NCI-H2029 (cell line): ENCODE measurements around the gene ZNF3.
A peak's percentile ranks its signal among the peaks of the same experiment; 100 is the strongest.

ENCODE experiments used
- DNase-seq: peaks from one replicate; lab custom pipeline; 2025; lab: John Stamatoyannopoulos, UW

Gene ZNF3

DNA sequence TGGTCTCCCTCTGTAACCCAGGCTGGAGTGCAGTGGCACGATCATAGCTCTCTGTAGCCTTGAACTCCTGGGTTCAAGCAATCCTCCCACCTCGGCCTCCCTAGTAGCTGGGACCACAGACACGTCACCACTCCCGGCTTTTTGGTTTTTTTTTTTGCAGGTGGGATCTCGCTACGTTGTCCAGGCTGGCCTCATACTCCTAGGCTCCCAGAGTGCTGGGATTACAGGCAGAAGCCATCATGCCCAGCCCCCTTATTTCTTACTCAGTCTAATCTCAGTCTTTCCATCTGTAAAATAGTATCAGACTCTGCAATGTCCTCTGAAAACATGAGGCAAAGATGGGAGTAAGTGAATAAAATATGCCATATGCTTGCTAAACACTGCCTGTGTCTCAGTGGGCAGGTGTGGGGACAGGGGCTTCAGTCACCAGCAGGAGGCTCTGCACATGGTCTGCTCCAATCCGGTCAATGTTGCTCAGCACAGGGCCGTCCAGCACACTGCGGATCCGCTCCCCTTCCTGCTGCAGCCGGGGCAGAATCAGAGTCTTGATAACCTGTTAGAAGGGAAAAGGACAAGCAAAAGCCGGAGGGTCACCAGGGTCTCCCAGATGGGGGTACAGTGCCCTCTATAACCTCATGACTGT lies 28.1 kb upstream of the ZNF3 start:
- DNase-seq, result no peak

DNA sequence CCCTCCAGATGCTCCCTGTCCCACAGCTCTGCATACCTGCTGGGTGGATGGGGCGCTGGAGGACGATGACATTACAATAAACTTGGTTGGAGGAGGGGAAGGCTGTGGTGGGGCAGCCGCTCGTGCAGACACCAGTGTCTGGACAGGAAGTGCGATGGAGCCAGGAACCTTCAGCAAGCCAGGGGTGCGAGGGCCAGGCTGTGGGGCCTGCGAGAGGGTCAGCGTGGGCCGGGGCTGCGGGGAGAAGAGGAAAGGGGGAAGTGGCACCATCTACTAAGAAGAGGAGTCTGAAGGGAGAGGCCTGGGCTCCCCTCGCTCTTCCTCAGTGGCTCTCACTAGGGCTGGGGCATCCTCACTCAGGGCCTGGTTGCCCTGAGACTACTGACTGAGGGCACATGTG lies 26.4 kb upstream of the ZNF3 start:
- no peak for DNase-seq

DNA sequence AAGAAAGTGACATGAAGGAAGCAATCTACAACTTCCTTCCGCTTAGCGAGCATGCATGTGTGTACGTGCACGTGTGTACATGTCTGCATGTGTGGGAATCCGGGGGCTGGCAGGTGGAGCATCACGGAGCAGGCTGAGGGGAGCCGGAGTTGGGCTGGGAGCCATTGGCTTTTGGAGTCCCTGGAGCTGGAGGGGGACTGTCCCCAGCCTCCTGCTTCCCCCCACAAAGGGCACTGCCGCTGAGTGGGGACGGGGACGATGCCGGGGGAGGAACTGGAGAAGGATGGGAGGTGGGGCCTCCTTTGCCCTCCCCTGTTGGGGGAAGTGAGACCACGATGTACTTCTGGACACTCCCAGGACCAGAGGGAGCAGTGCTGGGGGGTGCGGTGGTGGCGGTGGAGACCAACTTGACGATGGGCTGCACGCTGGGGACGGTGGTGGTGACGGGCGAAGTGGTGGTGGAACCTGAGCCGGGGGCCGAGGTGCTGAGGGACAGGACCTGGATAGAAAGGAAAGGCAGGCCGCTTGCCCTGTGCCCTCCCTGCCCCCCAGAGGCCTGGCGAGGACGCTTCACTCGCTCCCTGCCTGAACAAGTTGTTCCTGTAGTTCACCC lies 25.7 kb upstream of the ZNF3 start:
- no peak for DNase-seq

DNA sequence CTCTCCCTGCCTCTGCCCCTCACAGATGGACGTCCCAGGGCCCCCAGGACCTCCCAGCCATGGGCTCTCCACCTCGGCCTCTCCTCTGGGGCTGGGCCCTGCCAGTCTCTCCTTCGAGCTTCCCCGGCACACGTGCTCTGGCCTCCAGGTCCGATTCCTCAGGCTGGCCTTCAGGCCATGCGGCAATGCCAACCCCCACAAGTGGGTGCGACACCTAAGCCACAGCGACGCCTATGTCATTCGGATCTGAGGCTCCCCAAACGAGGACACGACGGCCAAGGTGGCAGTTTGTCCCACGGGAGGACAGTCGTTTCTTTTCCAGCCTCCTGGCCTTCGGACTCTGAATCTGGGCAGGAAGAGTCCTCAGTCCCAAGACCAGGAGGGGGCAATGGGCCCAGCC lies 25.1 kb upstream of the ZNF3 start:
- DNase-seq, result no peak

DNA sequence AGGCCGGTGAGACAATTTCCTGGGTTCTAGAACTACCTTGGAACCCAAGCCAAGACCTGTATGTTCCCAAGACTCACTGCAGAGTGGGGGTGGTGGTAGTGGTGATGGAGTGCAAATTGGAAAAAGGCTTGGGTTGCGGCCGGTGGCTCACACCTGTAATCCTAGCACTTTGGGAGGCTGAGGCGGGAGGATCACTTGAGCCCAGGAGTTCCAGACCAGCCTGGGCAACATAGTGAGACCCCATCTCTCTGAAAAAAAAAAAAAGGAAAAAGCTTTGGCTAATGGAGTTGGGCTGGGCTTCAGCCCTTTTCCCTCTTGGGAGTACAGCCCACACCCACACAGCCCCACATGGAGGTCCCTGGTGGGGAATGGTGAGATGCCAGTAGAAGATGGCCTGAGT lies 24.0 kb upstream of the ZNF3 start:
- DNase-seq, result no peak

DNA sequence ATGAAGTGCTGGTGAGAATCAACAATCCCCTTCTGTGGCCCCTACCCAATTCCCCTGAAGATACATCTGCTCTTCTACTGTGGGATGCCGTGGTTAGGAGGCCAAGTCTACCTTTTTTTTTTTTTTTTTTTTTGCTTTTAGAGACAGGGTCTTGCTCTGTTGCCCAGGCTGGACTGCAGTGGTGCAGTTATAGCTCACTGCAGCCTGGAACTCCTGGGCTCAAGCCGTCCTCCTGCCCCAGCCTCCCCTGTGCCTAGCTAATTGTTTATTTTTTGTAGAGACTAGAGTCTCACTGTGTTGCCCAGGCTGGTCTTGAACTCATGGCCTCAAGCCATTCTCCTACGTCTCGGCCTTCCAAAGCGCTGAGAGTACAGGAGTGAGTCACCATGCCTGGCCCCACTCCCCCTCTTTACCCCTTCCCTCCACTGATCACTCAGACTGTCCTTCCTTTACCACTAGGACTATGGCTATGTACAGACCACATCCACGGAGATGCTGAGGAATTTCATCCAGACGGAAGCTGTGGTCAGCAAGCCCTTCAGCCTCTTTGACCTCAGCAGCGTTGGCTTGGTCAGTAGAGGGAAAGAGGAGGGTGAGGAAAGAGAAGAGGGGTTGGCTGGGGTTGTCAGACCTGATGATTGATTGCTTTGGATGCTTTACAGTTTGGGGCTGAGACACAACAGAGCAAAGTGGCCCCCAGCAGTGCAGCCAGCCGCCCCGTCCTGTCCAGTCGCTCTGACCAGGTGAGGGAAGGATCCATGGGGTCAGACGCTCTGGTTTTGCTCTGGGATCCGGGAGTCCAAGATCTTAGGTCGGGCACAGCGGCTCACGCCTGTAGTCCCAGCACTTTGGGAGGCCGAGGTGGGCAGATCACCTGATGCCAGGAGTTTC lies 21.7 kb upstream of the ZNF3 start:
- DNase-seq, result no peak

DNA sequence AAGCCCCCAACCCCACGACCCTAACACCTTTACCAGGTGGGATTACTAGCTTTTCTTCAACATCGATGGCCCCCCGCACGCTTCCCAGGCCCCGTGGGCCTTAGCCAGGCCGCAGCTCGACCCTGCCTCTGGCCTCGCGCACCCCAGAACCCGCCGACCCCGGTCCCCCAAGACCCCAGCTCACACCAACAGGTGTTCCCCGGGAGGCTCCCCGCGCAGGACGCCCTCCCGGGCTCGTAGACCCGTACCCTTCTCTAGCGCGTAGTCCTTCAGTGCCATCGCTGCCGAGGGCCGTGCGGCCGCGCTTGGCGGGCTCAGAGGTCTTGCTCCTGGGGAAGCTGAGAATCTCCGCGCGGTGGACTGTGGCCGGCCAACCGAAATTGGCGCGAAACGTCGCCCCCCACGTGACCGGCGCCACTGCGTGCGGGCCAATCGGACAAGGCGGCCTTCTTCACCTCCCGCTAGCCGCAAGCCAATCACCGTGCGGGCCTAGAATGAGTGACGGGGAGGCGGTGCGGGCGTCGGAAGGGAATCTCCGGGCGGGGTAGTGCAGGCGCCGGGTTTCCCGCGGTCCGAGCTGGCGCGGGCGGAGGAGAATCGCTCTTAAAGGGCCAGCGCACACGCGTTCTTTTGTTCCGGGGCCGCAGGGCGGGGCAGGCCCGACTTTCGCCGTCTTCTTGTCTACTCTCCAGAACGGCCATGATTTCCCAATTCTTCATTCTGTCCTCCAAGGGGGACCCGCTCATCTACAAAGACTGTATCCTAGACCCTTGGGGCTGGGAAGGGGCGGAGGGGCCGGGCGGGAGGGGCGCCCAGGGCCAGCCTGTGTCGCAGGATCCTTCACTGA lies 19.7 kb upstream of the ZNF3 start, which contains the start of the genes AP4M1 and MCM7:
Gene AP4M1, plus strand, starts transcription at position 628 of the 847 bp plus-strand sequence. Its CDS starts 72 bp downstream, at position 700.
Gene MCM7, minus strand, starts transcription at position 382 of the 847 bp plus-strand sequence. Its CDS starts 103 bp downstream, at position 279.
- DNase-seq, result peak; percentile 98

DNA sequence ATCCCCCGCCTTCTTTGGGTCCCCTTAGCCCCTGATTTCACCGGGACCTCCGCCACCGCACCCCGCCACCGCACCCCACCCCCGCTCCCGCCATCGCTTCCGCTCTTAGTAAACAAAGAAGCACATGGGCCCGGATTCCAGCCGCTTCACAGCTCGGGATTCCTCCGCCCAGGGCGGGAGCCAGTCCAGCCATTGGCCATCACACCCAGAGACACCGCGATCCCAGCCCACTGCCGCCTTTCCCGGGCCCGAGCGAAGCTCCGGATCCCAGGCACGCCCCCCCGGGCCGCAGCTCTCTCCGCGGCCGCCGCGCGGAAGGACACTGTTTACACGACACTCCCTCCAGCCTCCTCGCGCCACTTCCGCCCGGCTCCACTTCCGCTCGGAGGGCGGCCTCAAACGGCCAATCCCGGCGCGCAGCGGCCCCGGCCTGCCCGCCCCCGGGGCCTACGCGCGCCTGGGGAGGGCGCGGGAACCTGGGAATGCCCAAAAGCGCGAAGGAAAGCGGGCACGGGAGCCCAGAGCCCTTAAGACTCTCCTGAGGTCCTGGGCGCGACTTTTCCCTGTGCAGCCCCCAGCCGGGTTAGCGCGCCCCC lies 19.0 kb upstream of the ZNF3 start:
- DNase-seq, result peak; percentile 99

DNA sequence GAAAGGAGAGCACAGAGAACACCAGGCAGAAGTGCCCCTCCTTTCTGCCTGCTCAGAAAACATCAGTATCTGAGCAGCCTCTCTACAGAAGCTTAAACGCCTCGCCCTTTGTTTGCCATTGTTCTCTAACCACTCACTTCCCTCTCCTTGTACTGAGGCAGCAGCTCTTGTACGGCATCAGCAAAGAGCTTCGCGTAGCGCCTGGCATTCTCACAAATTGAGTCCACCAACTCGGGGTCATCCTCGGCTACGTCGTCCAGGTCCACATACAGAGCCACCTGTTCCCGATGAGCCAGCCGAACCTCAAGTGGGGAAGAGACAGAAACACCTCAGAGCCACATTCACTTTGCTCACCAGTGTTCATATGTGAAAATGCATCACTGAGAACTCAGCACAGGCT lies 17.9 kb upstream of the ZNF3 start:
- DNase-seq, result no peak

DNA sequence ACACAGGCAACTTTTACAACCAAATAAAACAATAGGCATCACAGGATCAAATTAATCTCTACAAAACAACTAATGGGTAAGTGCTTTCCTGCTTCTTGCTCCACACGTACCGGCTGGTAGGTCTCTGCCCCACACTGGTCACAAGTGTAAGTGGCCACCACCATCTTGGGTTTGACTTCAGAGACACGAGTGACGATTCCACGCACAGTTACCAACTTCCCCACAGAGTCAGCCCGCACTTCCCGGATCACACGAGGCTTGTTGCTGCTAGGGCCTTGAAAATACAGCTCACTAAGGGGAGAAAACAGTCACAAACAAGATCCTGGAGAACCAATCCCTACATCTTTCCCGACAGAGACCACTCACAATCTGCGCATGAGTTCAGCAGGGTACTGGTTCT lies 17.4 kb upstream of the ZNF3 start:
- DNase-seq, result no peak

DNA sequence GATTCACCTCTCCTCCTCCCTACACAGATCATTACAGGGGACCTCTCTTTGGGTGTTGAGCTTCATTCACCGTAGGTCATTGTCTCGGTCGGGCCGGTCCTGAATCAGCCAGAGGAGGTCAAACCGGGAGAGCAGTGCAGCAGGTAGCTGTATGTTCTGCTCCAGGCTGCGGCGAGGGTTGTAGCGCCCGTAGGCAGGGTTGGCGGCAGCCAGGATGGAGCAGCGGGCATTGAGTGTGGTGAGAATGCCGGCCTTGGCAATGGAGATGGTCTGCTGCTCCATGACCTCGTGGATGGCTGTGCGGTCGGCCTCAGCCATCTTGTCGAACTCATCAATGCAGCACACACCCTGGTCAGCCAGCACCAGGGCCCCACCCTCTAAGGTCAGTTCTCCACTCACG lies 14.2 kb upstream of the ZNF3 start:
- DNase-seq, result no peak

DNA sequence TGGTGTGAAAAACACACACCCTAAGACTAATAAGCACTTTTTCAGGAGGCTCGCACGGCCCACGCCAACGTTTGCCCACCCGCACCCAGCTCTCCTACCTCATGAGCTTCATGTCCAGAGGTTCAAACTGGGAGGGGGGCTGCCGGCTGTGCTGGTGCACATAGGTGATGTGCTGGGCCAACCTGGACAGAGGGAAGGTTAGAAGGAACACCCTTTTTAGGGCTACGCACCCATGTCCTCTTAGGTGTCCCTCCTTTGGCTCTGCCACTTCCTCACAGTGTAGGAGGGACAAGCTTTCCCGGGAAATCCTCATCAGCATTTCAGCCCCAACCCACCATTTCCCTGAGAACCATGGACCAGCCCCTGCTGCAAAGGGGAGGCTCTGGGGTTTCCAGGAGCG lies 13.8 kb upstream of the ZNF3 start:
- DNase-seq, result no peak

DNA sequence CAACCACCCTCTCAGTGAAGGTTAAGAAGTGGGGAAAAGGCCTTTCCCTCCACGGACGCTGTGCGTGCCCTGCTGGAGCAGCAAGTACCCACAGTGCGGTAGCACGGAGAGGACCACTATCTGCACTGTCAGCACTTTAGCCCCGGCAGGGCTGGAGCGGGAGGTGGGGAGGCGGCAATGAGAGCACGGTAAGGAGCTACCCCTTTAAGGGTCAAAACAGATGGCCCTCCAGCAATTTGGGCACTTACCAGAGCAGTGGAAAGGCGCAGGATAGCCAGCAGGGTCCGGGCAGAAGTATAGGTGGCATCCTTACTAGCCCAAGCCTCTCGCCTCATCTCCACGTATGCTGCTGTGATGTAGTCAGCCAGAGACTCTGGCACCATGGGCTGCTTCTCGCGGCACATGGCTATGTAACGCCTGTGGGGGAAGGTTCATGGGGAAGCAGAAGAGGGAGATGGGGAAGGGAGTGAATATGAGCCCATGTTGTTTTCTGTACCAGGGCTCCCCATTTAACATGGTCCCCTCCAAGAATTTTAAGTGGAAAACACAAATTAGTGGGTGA lies 12.5 kb upstream of the ZNF3 start:
- DNase-seq, result no peak

DNA sequence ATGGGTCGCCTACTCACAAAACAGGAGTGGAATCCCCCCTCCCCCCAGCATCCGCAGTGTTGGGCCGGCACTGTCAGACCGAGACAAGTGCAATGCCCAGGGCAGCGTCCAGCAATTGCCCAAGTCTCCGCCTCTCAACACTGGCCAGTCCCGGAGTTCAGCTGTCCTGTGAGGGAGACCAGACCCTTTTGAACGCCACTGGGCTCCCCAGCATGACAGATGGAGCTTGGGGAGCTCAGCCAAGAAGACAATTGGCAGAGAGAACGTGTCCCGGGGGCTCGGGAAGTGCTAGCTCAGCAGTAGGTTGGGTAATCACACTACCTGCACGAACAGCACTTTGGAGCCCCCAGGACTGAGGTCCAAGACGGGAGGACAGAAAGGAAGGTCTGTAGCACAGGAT lies 12.0 kb upstream of the ZNF3 start:
- no peak for DNase-seq

DNA sequence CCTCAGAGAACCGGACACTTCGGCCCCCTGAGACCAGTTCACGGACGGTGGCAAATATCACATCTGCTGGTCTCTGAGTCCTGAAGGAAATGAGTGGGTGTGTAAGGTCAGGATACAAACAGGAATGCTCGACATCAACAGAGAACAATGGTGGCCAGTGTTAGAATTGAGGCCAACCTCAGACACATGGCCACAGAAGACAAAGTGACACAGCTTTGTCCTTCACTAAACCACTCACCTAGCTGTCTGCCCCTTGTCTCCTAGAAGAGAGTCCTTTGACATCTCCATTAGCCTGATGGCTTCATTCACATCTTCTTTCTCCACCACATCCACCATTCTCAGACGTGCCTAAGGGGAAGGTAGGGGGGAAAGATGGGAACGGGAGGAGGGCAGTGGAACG lies 11.5 kb upstream of the ZNF3 start:
- no peak for DNase-seq

DNA sequence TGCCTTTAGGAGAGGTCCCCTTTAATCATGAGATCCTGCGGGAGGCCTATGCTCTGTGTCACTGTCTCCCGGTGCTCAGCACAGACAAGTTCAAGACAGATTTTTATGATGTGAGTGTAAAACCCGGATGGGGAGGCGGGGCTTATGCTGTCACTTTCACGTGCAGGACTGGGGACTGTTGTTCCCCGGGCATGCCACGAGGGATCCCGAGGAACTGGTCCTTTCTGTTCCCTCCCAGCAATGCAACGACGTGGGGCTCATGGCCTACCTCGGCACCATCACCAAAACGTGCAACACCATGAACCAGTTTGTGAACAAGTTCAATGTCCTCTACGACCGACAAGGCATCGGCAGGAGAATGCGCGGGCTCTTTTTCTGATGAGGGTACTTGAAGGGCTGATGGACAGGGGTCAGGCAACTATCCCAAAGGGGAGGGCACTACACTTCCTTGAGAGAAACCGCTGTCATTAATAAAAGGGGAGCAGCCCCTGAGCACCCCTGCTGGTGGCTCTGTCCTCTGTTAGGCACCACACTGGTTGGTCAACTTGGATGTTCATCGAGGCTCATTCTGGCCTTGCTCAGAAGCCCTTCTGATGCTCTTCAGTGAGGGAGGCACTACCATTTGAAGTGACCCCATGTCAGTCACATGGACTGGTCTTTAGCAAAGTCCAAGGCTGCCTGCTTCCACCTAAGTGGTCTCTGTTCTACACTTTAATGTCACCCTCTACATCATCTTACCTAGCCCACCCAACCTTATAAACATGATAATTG lies 10.1 kb upstream of the ZNF3 start:
- DNase-seq, result no peak

DNA sequence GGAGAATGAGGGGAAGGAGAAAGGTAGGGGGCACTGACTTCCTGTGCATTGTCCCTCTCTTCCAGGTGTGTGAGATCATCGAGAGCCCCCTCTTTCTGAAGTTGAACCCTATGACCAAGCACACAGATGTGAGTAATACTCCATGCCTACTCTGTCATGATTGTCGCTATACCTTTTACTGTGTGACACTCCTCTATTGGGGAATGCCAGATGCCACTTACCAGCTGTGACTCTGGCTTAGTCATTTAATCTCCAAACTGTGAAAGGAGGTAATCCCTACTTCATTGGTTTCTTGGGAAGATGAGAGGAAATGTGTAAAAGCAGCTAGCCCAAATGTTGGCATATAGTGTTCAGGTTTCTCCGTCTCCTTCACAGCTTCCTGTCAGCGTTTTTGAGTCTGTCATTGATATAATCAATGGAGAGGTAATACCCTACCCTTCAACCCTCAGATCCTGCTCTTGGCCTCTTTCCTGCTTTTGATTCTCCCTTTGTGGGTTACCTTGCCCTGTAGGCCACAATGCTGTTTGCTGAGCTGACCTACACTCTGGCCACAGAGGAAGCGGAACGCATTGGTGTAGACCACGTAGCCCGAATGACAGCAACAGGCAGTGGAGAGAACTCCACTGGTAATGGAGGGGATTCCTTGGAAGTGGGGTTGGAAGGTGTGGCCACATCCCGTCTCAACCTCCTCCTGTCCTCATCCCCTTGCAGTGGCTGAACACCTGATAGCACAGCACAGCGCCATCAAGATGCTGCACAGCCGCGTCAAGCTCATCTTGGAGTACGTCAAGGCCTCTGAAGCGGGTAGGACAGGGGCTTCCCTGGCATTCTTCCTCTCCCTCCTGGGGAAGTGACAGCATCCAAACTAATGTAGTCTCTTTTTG lies 9.2 kb upstream of the ZNF3 start:
- no peak for DNase-seq

DNA sequence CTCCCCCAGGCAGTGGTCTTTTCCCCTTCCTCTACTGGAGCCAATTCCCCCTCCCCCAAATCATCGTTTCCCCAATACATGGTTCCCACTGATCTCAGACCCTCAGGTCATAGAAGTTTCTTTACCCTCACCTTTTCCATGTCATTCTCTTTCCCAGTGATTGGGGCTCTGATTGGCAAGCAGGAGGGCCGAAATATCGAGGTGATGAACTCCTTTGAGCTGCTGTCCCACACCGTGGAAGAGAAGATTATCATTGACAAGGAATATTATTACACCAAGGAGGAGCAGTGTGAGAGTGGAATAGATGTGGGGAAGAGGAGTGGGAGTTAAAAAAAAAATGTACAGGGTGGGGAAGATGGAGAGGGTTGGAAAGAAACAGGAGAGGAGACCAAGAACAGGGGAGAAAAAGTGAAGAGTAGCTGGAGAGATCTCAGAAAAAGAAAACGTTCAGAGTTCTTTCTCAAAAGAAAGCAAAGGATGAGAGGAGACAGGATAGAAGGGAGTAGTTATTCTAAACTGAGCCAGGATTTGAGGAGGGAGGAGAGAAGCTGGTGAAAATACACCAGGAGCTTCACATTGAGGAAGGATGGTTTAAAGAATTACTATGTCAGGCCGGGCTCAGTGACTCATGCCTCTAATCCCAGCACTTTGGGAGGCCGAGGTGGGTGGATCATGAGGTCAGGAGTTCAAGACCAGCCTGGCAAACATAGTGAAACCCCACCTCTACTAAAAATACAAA lies 8.1 kb upstream of the ZNF3 start:
- DNase-seq, result no peak
